ENCODE data around the gene SMIM10.
"Not testable (repeated sequence)": the region's sequence is repeated elsewhere in the genome, so short reads cannot be mapped to it uniquely, and the experiment has no call there.

The SMIM10 gene

DNA sequence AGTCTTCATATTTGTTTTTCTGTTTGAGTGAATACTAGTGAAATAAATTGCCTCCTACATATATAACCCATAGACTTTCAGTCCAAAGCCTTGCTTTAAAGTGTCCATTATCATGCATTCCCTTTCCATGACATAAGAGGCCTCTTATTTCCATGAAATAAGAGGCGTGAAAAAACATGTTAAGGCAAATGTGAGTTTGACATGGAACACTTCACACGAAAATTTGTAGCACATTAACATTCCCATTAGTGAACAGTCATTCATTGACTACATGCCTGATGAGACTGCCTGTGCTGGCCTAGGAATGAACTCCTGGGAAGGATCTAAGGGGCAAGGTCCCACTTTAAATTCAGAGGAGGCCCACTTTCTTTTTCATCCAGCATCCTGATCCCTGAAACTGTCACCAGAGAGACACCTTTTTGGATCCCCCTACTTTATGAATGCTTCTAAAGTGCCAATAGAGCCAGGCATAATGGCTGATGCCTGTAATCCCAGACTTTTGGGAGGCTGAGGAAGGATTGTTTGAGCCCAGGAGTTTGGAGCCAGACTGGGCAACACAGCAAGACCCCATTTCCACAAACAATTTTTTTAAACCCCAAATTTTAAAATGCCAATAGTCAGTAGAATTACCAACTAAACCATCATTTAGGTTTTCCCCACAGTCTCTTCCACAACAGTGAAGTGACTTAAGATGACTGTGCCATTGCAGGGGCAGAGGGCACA lies 24.9 kb downstream of the SMIM10 start:
- DNase-seq: no peak

DNA sequence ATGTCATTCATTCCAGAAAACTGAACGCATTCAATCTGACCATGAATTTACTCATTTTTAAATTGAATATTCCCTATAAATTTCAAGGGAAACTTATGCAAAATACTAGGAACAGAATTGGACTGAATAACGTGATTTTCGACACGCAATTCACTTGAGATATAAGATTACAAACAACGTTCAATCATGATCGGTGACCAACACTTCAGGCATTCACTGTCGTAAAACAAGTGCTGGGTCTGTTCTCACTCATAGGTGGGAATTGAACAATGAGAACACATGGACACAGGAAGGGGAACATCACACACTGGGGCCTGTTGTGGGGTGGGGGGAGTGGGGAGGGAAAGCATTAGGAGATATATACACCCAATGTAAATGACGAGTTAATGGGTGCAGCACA lies 29.1 kb downstream of the SMIM10 start:
- DNase-seq: not testable (repeated sequence)

DNA sequence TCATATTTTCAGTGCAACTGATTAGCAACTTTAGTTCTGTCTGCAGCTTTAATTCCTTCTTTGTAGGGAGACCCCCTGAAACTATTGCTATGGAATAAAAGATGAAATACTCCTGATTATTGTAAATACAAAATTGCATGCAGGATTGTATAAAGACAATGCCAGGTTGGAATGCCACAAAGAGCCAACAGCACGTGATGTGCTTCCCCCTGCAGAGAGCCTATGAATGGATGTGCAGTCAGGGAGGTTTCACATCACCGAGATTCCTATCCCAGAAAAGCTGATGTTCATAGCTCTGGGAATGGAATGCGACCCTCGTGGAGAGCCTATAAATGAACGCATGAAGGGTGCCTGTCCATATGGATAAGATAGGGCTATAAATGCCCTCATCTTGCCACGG lies 33.0 kb downstream of the SMIM10 start:
- DNase-seq: not testable (repeated sequence)

DNA sequence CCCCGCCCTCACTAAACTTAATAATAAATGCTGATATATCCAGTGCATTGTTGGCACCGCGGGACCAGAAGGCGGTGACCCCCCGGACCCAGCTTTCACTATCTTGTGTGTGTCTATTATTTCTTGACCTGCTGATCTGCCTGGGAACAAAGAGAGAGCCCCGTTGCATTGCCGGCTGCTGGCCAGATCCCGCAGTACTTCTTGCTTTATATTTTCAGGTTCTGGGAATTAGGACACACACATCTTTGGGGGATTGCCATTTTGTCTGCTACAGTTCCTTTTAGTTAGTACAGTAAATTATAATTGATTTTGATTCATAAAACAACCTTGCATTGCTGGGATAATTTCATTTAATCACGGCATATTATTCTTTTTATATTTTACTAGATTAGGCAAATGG lies 33.7 kb downstream of the SMIM10 start:
- DNase-seq: no peak

DNA sequence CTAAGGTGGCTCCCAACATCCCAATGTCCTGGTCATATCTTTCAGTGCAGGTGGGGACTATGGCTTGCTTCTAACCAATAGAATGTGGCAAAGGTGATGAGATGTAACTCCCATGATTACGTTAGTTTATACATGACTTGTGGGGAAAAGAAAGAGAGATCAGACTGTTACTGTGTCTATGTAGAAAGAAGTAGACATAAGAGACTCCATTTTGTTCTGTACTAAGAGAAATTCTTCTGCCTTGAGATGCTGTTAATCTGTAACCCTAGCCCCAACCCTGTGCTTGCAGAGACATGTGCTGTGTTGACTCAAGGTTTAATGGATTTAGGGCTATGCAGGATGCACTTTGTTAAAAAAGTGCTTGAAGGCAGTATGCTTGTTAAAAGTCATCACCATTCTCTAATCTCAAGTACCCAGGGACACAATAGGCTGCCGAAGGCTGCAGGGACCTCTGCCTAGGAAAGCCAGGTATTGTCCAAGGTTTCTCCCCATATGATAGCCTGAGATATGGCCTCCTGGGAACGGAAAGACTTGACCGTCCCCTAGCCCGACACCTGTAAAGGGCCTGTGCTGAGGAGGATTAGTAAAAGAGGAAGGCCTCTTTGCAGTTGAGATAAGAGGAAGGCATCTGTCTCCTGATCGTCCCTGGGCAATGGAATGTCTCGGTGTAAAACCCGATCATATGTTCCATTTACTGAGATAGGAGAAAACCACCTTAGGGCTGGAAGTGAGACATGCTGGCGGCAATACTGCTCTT lies 39.6 kb downstream of the SMIM10 start:
- not testable (repeated sequence) for DNase-seq

DNA sequence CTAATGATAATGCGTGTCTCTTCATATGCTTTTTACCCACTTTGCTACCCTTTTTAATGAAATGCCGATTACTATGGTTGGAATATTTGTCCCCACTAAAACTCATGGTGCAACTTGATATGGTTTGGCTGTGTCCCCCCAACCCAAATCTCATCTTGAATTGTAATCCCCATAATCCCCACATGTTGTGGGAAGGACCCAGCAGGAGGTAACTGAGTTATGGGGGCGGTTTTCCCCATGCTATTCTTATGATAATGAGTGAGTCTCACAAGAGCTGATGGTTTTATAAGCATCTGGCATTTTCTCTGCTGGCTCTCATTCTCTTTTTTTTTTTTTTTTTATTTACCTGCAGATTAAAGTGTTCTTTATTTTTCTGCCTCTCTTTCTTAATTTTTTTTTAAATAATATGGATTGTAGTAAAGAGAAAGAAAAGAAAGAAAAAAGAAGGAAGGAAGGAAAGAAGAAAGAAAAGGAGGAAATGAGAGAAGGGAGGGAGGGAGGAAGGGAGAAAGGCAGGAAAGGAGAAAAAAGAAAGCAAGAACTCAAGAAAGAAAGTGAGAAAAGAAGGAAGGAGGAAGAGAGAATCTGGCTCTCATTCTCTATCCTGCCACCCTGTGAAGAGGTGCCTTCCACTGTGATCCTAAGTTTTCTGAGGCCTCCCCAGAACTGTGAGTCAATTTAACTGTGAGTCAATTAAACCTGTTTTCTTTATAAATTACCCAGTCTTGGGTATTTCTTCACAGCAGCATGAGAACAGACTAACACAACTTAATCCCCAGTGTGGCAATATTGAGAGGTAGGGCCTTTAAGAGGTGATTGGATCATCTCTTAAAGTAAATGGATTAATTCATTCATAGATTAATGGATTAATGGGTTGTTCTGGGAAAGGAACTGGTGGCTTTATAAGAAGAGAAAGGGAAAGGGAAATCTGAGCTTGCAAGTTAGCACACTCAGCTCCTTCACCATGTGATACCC lies 50.6 kb downstream of the SMIM10 start:
- not testable (repeated sequence) for DNase-seq
